Esophagus muscularis mucosa (tissue), 4 donors: ENCODE measurements around the gene HLA-DQB2. TPM values are rescaled to one million over a fixed set of nuclear protein-coding genes. Genes with fewer than 3 reads are reported as not detected.
"Not testable (repeated sequence)": the region's sequence is repeated elsewhere in the genome, so short reads cannot be mapped to it uniquely, and the experiment has no call there.

Experiments used
- DNase-seq: peaks from one replicate; pipeline ENCODE4 v3.0.0-alpha.2; 2017; ENCODE audit errors: extremely low spot score
- H3K27ac ChIP-seq, 4 donors: fragments of 200-600 bp; sonication (generic); replicated peaks in 1 of 4; 1 replicate in 3 of 4; 2 replicates in 1 of 4; pipeline ENCODE4 v1.5.1; 2016 to 2019; ENCODE audit warnings: mild to moderate bottlenecking in 1 of 4
- H3K27me3 ChIP-seq, 4 donors: fragments of 200-600 bp; sonication (generic); one replicate each; pipeline versions ENCODE4 v1.5.1 to v1.6.0; 2016 to 2019
- H3K36me3 ChIP-seq, 4 donors: fragments of 200-600 bp; sonication (generic); one replicate each; pipeline ENCODE4 v1.5.1; 2016 to 2019
- H3K4me1 ChIP-seq, 4 donors: fragments of 200-600 bp; sonication (generic); one replicate each; pipeline ENCODE4 v1.5.1; 2016 to 2019
- H3K4me3 ChIP-seq, 4 donors: fragments of 200-600 bp; sonication (generic); 1 replicate in 2 of 4; 2 replicates in 2 of 4; pipeline ENCODE4 v1.5.1; 2016 to 2019; ENCODE audit warnings: mild to moderate bottlenecking in 4 of 4, moderate library complexity in 1 of 4
- H3K9me3 ChIP-seq, 4 donors: fragments of 200-600 bp; sonication (generic); 1 replicate in 3 of 4; 2 replicates in 1 of 4; pipeline ENCODE4 v1.5.1; 2016 to 2019
- EP300 ChIP-seq: sonication (generic); formaldehyde crosslinking; IDR thresholded peaks from one replicate; pipeline ENCODE4 v1.6.1; 2017; ENCODE audit warnings: antibody characterized with exemption
- POLR2A ChIP-seq: fragments of 450-650 bp; IDR thresholded peaks from one replicate; pipeline ENCODE4 v1.6.1; 2017; ENCODE audit warnings: antibody characterized with exemption, moderate library complexity, mild to moderate bottlenecking, low read depth
- POLR2AphosphoS5 ChIP-seq, 2 donors: sonication (generic); formaldehyde crosslinking; IDR thresholded peaks; one replicate each; pipeline ENCODE4 v1.6.1; 2017; ENCODE audit warnings: antibody characterized with exemption in 2 of 2
- WGBS: methylation state at CpG from one replicate; pipeline ENCODE4 v1.1.5; 2018; 5-methylcytosine and 5-hydroxymethylcytosine counted together
- intact Hi-C: fragments of 100-400 bp; cut with DNase I; formaldehyde crosslinking; loops from one replicate; pipeline ENCODE4 v1.15.1; 2023
- total RNA-seq, 4 donors: library from RNA; depleted of rRNA; stranded (reverse); fragments of >200 nt; gene quantifications; one replicate each; pipeline versions ENCODE4 v1.1.0 to v1.2.1, GENCODE V29; 2016
- TF ChIP-seq, protein P1 (sequence below), 3 experiments: fragments of 200-600 bp in 2 of 3; fragments of 450-650 bp in 1 of 3; sonication (generic) in 2 of 3; IDR thresholded peaks; one replicate each; pipeline ENCODE4 v1.5.1; 2017 to 2019; ENCODE audit warnings: antibody characterized with exemption in 3 of 3, mild to moderate bottlenecking in 2 of 3, moderate library complexity in 1 of 3

Gene HLA-DQB2
- total RNA-seq, result 1 to 10 TPM in 2 of 4 donors, under 1 TPM in 2; 0.33 to 1.7 (median 0.86) TPM

DNA sequence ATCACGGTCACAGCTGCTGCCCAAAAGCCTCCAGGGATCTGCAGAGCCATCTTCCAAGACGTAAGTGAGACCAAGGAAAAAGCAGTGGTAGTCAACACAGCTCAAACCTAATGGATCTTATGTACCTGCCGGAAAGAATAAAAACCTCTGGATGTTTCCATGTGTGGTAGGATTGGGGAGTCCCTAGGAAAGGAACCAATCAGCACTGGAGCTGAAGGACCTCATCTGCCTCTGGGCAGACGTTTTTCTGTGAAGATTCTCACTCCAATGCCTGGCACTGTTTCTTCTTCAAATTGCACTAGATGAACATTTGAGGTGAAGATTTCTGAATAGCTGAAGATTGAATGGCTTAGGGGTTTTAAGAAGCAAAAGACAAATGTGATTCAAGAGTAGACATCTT, at the start of gene HLA-DQB2:
Gene HLA-DQB2 (minus strand): TSS at position 112 of the 400 bp plus-strand sequence. CDS start 62 bp downstream, at position 50.
- Histone ChIP-seq H3K9me3 (no peaks in the 10 kb centered on the region), H3K4me3 (no peak within 1 kb of the TSS), H3K36me3 (no peaks in the 10 kb centered on the region), H3K27ac (no peak within 1 kb of the TSS), H3K27me3 (peaks cover 0 to 51% (median 0%) of the 10 kb centered on the region in 4 donors), H3K4me1 (no peaks in the 10 kb centered on the region)
- DNase-seq, result no peak
- TF ChIP-seq, protein P1, sequence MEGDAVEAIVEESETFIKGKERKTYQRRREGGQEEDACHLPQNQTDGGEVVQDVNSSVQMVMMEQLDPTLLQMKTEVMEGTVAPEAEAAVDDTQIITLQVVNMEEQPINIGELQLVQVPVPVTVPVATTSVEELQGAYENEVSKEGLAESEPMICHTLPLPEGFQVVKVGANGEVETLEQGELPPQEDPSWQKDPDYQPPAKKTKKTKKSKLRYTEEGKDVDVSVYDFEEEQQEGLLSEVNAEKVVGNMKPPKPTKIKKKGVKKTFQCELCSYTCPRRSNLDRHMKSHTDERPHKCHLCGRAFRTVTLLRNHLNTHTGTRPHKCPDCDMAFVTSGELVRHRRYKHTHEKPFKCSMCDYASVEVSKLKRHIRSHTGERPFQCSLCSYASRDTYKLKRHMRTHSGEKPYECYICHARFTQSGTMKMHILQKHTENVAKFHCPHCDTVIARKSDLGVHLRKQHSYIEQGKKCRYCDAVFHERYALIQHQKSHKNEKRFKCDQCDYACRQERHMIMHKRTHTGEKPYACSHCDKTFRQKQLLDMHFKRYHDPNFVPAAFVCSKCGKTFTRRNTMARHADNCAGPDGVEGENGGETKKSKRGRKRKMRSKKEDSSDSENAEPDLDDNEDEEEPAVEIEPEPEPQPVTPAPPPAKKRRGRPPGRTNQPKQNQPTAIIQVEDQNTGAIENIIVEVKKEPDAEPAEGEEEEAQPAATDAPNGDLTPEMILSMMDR (IDR thresholded peaks at IDR 0.05), result no peak
- TF ChIP-seq POLR2AphosphoS5 (IDR thresholded peaks at IDR 0.05), result no peak
- no peak for TF ChIP-seq EP300
- no peak for TF ChIP-seq POLR2A
- WGBS, result 50% methylated on average over 4 of the region's 4 CpGs
- intact Hi-C loops, result loop anchor here (5.0 kb wide), 1 partner anchor 96 kb away; the partner anchor contains the start of gene HLA-DQB1

DNA sequence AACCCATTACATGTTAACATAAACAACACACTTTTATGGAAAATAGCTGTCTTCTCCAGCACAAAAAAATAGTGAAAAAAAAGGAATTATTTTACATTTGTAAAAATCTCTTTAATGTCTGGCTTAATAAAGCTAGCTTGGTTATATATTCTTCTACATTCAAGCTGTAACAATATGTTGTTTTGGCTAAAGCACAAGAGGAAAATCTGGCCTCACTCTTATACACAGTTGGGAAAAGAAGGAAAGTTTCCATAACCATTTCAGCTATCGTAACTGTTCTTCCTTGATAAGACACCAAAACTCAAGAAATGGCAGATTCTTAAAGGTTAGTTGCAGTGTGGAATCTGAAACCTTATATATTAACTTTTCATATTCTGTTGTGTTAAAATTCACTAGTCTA, 45.8 kb upstream of the HLA-DQB2 start:
- H3K27me3 ChIP-seq, result peaks cover 0 to 25% (median 0%) of the 10 kb centered on the region in 4 donors
- no peak overlapping the region for H3K4me3 ChIP-seq
- no peaks in the 10 kb centered on the region for H3K9me3 ChIP-seq
- intact Hi-C loops, result no loop called here
- WGBS, result 51% methylated on average over 1 of the region's 1 CpG
- TF ChIP-seq POLR2AphosphoS5 (IDR thresholded peaks at IDR 0.05) (no peak), EP300 (no peak), POLR2A (no peak)
- TF ChIP-seq, protein P1 (IDR thresholded peaks at IDR 0.05), result no peak
- no peak for DNase-seq
- H3K36me3 ChIP-seq, result no peaks in the 10 kb centered on the region
- no peak overlapping the region for H3K27ac ChIP-seq
- H3K4me1 ChIP-seq, result no peaks in the 10 kb centered on the region

DNA sequence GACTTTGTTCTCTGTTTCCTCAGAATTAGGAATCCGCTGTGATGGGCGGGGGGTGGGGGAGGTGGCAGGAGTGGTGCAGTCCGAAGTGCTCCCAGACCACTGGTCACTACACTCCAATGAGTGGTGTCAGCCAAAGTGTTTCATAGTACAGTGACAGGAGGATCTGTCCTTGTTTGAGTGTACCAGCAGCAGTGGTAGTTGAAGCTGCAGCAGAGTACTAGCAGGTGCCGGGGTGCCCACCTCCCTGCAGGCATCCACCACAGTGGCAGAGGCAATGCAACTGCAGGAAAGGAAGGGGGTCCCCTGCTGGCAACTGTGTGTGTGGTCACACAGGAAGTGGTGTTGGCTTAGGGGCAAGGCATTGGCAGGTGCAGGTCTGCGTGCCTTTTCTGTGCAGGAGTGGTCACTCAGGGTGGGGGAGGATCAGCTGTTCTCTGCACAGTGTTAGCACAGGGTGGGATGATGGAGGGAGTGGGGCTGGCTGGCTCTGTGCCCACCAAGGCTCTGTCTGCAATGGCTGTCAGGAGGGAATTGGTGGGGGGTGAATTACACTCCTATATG, 43.8 kb upstream of the HLA-DQB2 start:
- TF ChIP-seq, protein P1 (IDR thresholded peaks at IDR 0.05), result no peak
- TF ChIP-seq EP300, result no peak
- no peak for TF ChIP-seq POLR2A
- TF ChIP-seq POLR2AphosphoS5 (IDR thresholded peaks at IDR 0.05), result no peak
- no peaks in the 10 kb centered on the region for H3K36me3 ChIP-seq
- H3K4me3 ChIP-seq, result no peak overlapping the region
- H3K27me3 ChIP-seq, result peaks cover 0 to 24% (median 0%) of the 10 kb centered on the region in 4 donors
- H3K9me3 ChIP-seq, result no peaks in the 10 kb centered on the region
- H3K4me1 ChIP-seq, result no peaks in the 10 kb centered on the region
- DNase-seq, result no peak
- intact Hi-C loops, result no loop called here
- H3K27ac ChIP-seq, result no peak overlapping the region
- 80% methylated on average over 3 of the region's 5 CpGs for WGBS

DNA sequence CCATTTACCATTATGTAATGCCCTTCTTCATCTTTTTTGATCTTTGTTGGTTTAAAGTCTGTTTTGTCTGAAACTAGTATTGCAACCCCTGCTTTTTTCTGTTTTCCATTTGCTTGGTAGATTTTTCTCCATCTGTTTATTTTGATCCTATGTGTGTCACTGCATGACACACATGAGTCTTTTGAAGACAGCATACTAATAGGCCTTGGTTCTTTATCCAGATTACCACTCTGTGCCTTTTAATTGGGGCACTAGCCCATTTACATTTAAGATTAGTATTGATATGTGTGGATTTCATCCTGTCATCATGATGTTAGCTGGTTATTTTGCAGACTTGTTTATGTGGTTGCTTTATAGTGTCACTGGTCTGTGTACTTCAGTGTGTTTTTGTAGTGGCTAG, 42.1 kb upstream of the HLA-DQB2 start:
- intact Hi-C loops, H3K36me3 ChIP-seq: not testable (repeated sequence)
- H3K27me3 ChIP-seq, result peaks cover 0 to 32% (median 0%) of the 10 kb centered on the region in 4 donors

DNA sequence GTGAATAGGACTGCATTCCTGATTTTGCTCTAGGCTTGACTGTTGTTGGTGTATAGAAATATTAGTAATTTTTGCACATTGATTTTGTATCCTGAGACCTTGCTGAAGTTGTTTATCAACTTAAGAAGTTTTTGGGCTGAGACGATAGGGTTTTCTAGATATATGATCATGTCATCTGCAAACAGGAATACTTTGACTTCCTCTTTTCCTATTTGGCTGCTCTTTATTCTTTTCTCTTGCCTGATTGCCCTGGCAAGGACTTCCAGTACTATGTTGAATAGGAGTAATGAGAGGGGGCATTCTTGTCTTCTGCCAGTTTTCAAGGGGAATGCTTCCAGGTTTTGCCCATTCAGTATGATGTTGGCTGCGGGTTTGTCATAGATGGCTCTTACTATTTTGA, 40.1 kb upstream of the HLA-DQB2 start:
- no peaks in the 10 kb centered on the region for H3K4me1 ChIP-seq
- TF ChIP-seq, protein P1 (IDR thresholded peaks at IDR 0.05), result no peak
- TF ChIP-seq POLR2A (no peak), EP300 (no peak), POLR2AphosphoS5 (IDR thresholded peaks at IDR 0.05) (no peak)
- H3K36me3 ChIP-seq, result no peaks in the 10 kb centered on the region
- peaks cover 0 to 7% (median 2%) of the 10 kb centered on the region in 4 donors for H3K9me3 ChIP-seq
- no peak for DNase-seq
- H3K27ac ChIP-seq, result no peak overlapping the region
- 55% methylated on average over 2 of the region's 2 CpGs for WGBS
- peaks cover 0 to 45% (median 0%) of the 10 kb centered on the region in 4 donors for H3K27me3 ChIP-seq
- no peak overlapping the region for H3K4me3 ChIP-seq
- intact Hi-C loops, result no loop called here

More for the DNA sequence above, 42.1 kb upstream of the HLA-DQB2 start:
- DNase-seq, H3K4me1 ChIP-seq, H3K4me3 ChIP-seq, H3K27ac ChIP-seq, H3K9me3 ChIP-seq: not testable (repeated sequence)
